ENCODE measurements around the gene FTO.

GRCh38 chr16:53781023-53781605, 77.2 kb downstream of the FTO start:
- TF ChIP-seq CTCF (IDR thresholded peaks at IDR 0.05; ENCODE audit: poor library complexity, severe bottlenecking) (no peak), SMC3 (conservative IDR thresholded peaks at IDR 0.05; ENCODE audit: poor library complexity) (no peak), POLR2AphosphoS5 (IDR thresholded peaks at IDR 0.05) (no peak), RAD21 (conservative IDR thresholded peaks at IDR 0.05) (no peak), TAF1 (IDR thresholded peaks at IDR 0.05; ENCODE audit: low read depth) (no peak), EP300 (conservative IDR thresholded peaks at IDR 0.05; ENCODE audit: poor library complexity, severe bottlenecking) (no peak), EZH2 (IDR thresholded peaks at IDR 0.05; ENCODE audit: borderline replicate concordance, insufficient read depth, low read length, poor library complexity, severe bottlenecking) (no peak)
- TF ChIP-seq, protein P1, sequence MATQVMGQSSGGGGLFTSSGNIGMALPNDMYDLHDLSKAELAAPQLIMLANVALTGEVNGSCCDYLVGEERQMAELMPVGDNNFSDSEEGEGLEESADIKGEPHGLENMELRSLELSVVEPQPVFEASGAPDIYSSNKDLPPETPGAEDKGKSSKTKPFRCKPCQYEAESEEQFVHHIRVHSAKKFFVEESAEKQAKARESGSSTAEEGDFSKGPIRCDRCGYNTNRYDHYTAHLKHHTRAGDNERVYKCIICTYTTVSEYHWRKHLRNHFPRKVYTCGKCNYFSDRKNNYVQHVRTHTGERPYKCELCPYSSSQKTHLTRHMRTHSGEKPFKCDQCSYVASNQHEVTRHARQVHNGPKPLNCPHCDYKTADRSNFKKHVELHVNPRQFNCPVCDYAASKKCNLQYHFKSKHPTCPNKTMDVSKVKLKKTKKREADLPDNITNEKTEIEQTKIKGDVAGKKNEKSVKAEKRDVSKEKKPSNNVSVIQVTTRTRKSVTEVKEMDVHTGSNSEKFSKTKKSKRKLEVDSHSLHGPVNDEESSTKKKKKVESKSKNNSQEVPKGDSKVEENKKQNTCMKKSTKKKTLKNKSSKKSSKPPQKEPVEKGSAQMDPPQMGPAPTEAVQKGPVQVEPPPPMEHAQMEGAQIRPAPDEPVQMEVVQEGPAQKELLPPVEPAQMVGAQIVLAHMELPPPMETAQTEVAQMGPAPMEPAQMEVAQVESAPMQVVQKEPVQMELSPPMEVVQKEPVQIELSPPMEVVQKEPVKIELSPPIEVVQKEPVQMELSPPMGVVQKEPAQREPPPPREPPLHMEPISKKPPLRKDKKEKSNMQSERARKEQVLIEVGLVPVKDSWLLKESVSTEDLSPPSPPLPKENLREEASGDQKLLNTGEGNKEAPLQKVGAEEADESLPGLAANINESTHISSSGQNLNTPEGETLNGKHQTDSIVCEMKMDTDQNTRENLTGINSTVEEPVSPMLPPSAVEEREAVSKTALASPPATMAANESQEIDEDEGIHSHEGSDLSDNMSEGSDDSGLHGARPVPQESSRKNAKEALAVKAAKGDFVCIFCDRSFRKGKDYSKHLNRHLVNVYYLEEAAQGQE (IDR thresholded peaks at IDR 0.05; ENCODE audit: borderline replicate concordance): no peak

Data from neural cell (in vitro differentiated cells).